Vagina (tissue), 2 donors: ENCODE results near the gene PPP2R2B.

Experiments used
- POLR2A ChIP-seq, 2 donors: fragments of 450-650 bp; IDR thresholded peaks; one replicate each; pipeline ENCODE4 v1.6.1; 2017; ENCODE audit warnings: antibody characterized with exemption in 2 of 2, mild to moderate bottlenecking in 2 of 2, moderate library complexity in 2 of 2
- POLR2AphosphoS5 ChIP-seq, 2 donors: sonication (generic); formaldehyde crosslinking; IDR thresholded peaks; one replicate each; pipeline ENCODE4 v1.9.0; 2017; ENCODE audit warnings: antibody characterized with exemption in 2 of 2, mild to moderate bottlenecking in 2 of 2, low read depth in 1 of 2; ENCODE audit not compliant: insufficient read depth in 1 of 2
- TF ChIP-seq, protein P1 (sequence below), 3 experiments: fragments of 450-650 bp in 2 of 3; fragments of 200-600 bp in 1 of 3; sonication (generic) in 1 of 3; IDR thresholded peaks; one replicate each; pipeline ENCODE4 v1.5.1; 2017 to 2019; ENCODE audit warnings: antibody characterized with exemption in 3 of 3, mild to moderate bottlenecking in 2 of 3, moderate library complexity in 2 of 3

DNA sequence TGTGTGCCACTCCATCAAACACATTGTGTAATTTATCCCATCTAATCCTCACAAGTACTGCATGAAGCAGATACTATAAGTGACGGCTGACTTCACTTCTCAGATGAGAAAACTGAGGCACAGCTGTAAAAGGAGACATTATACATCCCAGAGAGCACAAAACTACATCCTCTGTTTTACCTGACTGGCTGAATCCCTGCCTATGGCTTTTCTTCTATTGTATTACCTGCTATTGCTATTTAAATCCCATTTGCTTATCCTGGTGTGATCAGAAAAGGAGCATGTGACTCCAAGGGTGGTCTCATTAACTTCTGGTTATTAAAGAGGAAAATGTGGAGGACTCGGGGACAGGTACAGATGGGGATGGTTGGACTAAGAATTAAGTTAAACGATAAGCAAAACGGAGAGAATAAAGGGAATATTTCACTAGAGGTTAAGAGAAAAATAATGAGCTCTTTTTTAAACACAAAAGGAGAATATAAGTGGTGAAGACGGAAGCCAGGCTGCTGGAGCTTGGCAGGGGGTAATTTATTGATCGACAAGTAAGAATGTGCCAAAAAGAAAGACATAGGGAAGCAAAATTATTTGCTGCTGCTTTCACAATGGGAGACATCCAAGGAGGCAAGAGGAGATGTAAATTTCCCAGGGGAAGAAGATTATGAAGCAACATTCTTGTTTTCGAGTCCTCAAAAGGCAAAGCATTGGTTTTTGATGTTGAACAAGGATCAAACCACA lies 206.8 kb downstream of the PPP2R2B start:
- TF ChIP-seq POLR2A (IDR thresholded peaks at IDR 0.05) (no peak), POLR2AphosphoS5 (IDR thresholded peaks at IDR 0.05; ENCODE audit: insufficient read depth in 1 of 2, low read depth in 1 of 2) (no peak)
- TF ChIP-seq, protein P1, sequence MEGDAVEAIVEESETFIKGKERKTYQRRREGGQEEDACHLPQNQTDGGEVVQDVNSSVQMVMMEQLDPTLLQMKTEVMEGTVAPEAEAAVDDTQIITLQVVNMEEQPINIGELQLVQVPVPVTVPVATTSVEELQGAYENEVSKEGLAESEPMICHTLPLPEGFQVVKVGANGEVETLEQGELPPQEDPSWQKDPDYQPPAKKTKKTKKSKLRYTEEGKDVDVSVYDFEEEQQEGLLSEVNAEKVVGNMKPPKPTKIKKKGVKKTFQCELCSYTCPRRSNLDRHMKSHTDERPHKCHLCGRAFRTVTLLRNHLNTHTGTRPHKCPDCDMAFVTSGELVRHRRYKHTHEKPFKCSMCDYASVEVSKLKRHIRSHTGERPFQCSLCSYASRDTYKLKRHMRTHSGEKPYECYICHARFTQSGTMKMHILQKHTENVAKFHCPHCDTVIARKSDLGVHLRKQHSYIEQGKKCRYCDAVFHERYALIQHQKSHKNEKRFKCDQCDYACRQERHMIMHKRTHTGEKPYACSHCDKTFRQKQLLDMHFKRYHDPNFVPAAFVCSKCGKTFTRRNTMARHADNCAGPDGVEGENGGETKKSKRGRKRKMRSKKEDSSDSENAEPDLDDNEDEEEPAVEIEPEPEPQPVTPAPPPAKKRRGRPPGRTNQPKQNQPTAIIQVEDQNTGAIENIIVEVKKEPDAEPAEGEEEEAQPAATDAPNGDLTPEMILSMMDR (IDR thresholded peaks at IDR 0.05) = no peak
